ENCODE results near the gene MAP3K13.
A peak's percentile ranks its signal among the peaks of the same experiment; 100 is the strongest.
"Not testable (repeated sequence)": the region's sequence is repeated elsewhere in the genome, so short reads cannot be mapped to it uniquely, and the experiment has no call there.

MAP3K13 gene

DNA sequence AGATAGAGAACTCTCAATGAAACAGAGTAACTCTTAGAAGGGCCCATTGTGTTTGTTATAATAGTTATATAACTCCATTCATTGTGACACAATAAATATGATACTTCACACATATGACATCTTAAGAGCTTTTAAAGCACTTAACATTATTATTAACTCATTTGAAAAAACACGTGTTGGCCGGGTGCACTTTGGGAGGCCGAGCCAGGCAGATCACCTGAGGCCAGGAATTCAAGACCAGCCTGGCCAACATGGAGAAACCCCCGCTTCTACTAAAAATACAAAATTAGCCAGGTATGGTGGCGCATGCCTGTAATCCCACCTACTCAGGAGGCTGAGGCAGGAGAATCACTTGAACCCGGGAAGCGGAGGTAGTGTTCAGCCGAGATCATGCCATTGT is 88.5 kb downstream of the MAP3K13 start:
- DNase-seq (ENCODE audit: low spot score), result not testable (repeated sequence)

DNA sequence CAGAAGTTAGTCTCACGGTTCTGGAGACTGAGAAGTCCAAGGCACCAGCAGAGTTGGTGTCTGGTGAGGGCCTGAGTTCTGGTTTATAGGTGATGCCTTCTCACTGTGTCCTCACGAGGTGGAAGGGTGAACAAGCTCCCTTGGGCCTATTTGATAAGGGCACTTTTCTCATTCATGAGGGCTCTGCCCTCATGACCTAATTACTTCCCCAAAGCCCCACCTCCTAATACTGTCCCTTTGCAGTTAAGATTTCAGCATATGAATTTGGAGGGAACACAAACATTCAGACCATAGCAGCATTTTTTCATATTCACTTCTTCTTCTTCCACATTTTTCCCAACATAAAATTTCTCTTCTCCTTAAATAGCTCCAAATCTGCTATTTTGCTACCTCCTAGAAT is 94.4 kb downstream of the MAP3K13 start:
- no peak for DNase-seq (ENCODE audit: low spot score)

DNA sequence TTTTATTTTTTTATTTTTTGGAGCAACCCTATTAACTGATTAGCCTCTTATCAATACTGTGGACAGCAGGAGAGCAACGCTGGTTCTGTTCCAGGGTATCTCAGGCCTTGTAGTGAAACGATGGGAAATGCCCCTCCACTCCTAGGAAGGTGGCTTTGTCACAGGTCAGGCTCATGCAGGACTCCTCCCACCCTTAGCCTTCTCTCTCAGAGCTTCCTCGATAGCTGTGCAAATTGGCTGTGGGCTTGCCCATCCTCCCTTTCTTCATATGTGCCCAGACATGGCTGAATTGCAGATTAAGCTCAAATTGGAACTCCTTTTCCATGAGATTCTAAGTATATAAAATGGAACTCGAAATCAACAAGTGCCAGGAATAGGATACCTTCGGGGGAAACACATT is 97.4 kb downstream of the MAP3K13 start:
- no peak for DNase-seq (ENCODE audit: low spot score)

DNA sequence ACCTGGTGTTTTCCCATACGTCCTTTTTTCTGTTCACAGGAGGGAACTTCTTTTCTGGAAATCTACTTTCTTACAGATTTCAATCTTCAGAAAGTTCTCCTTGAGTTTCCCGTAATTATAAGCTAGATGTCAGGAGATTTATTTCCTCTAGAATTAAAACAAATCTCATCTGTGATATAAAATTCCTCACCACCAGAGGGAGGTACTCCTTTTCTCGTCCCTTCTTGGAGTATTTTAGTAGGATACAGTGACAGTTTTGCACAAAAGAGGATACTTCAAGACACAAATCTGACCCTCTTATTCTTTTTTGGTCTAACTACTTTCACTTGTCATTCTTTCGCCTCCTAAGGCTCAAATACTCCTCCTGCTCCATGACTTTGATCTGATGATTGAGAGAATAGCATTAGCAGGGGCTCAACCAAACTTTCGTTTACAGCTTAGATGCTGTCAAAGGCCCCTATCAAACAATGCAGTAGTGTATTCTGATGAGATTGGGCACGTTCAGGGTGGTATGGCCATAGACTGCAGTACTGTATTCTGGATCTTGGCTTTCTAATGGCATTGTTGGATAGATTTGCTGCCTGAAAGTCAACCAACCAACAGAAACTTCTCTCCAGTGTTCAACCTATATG is 97.9 kb downstream of the MAP3K13 start:
- DNase-seq (ENCODE audit: low spot score), result peak; percentile 44

DNA sequence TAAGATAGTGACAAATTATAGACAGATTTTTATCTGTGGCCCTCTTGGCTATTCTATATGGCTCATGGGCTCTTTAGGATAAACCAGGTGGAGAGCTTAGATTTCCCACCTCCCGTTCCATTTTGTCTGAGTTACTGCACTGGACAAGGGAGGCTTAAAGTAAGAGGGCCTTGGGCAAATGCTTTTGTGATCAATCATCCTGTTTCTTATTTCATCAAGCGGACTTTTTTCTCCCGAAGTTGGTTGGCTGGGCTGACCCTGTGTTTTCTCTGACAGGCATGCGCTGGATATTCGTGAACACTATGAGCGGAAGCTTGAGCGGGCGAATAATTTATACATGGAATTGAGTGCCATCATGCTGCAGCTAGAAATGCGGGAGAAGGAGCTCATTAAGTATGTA is 102.5 kb downstream of the MAP3K13 start:
- no peak for DNase-seq (ENCODE audit: low spot score)

DNA sequence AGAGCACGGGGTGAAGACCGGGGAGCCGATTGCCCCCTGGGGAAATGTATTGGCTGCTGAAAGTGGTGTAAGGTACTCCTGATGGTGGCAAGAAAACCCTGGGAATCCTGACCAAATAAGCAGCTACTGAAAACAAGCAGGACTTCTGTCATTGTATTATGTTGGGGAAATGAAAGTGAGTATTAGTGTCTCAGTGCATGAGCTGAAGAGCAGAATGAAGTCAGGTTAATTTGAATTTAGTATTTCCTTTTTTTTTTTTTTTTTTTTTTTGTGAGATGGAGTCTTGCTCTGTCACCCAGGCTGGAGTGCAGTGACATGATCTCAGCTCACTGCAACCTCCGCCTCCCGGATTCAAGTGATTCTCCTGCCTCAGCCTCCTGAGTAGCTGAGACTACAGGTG is 103.2 kb downstream of the MAP3K13 start:
- DNase-seq (ENCODE audit: low spot score), result not testable (repeated sequence)

DNA sequence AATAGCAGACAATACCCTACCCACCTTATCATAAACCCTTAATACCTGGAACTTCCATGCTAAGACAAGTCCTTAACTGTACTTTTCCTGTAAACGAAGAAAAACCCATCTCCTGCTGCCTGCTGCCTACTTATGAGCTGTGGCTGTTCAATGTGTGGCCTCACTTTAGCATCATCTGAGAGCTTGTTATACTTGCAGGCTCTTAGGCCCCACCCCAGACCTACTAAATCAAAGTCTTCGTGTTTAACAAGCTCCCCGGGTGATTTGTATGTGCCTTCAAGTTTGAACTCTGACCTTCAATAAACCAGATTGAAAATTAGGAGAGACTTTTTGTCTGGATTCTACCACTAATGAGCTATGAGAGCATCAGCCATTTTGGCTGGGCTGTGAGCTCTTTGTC is 106.6 kb downstream of the MAP3K13 start:
- DNase-seq (ENCODE audit: low spot score), result no peak

DNA sequence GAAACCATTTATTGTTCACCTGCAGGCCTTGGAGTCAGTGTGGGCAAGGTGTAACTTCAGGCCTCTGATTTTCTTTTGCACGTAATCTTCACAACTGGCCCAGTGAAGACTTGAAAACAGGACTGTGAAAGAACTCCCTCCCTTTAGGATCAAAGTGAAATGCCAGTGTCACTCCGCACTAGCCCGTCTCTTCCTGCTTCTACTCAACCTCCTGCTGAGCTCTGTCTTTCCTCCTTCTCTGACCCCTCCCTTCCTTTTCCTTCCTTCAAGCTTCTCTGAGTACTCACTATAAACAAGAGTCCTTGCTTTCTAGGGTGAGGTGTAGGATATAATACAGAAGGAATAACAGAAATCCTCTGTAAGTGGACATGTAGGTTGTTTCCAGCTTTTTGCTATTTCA is 107.4 kb downstream of the MAP3K13 start:
- DNase-seq (ENCODE audit: low spot score), result no peak

DNA sequence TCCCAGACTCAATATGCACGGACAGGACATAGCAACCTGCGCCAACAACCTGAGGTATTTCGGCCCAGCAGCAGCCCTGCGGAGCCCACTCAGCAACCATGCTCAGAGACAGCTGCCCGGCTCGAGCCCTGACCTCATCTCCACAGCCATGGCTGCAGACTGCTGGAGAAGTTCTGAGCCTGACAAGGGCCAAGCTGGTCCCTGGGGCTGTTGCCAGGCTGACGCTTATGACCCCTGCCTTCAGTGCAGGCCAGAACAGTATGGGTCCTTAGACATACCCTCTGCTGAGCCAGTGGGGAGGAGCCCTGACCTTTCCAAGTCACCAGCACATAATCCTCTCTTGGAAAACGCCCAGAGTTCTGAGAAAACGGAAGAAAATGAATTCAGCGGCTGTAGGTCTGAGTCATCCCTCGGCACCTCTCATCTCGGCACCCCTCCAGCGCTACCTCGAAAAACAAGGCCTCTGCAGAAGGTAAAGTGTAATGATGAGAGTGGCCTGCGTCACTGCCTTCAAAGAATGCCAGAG is 110.4 kb downstream of the MAP3K13 start:
- DNase-seq (ENCODE audit: low spot score), result peak; percentile 57

DNA sequence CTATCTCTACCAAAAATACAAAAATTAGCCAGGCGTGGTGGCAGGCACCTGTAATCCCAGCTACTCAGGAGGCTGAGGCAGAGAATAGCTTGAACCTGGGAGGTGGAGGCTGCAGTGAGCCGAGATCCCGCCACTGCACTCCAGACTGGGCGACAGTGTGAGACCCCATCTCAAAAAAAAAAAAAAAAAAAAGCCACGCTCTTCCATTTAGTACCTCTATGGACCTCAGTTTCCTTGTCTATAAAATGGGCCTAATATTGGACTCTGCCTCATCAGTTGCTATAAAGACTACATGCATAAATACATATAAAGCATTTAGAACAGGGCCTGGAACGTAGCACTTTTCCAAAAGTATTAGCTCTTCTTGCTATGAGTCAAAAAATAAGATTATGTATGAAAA is 112.0 kb downstream of the MAP3K13 start:
- DNase-seq (ENCODE audit: low spot score), result not testable (repeated sequence)

DNA sequence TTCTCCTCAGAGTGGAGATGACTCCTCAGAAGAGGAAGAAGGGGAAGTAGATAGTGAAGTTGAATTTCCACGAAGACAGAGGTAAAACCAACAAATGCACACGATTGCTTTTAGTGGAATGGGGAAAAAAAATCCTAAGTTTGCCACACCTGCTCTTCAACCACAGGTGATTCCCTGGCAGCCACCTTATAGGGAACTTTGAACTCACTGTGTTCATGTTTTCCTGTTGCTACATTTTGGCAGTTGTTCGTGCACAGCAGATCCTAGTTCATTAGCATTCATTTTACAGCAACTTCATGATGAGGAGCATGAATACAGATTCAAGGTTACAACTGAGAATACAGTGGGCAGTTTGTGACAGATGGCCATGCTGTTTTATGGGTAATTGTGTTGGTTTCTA is 114.4 kb downstream of the MAP3K13 start:
- no peak for DNase-seq (ENCODE audit: low spot score)

DNA sequence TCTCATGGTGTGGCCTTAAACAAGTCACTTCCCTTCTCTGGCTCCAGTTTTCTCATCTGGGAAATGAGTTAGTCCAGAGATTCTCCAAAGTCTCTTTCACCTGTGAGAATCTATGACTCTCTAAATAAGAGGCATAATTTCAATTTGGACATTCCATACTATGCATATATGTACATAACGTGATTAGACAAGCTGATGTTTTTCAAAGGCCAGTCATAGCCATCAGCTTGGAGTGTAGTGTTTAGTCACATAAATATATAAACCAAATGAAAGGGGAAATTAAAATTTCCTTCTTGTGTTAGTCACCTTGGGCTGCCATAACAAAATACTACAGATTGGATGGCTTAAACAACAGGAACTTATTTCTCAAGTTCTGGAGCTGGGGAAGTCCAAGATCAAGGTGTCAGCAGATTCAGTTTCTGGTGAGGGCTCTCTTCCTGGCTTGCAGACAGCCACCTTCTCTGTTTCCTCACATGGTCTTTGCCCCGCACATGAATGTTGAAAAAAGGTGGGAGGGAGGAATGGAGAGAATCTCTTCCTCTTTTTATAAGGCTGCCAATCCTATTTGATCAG is 116.5 kb downstream of the MAP3K13 start:
- no peak for DNase-seq (ENCODE audit: low spot score)

DNA sequence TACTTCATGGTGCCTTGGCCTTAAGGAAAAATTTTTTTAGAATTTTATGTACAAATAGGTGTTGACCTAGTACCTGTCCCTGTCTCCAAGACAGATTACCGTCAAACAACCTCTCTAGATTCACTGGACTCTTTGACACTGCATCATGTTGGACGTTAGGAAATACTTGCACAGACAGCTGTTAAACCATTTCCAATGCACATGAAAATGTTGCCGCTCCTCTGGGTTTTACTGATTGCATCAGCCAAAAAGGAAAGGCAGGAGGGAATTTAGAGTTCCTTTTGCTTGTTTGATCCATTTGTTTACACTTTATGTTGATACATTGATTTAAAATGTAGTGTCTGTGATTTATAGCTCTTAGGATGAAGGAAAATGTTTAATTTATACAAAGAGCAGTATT is 121.4 kb downstream of the MAP3K13 start:
- DNase-seq (ENCODE audit: low spot score), result no peak

DNA sequence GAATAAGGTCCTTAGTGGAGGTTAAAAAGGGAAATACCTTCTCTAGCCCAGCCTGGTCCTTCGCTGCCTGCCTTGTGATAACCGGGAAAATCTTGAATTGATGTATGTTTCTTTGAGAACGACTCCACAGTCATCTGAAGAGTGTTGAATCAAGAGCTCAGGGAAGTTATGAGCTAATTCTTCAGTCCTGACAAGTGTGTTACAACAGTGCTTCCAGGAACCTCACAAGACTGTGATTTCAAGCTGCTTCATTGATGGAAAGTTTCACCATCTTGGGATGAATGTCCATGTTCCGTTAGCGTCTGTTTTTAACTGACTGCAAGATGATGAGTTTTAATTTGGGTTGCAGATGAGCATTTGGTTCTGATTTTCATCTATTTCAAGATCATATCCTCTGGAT is 123.5 kb downstream of the MAP3K13 start:
- no peak for DNase-seq (ENCODE audit: low spot score)

DNA sequence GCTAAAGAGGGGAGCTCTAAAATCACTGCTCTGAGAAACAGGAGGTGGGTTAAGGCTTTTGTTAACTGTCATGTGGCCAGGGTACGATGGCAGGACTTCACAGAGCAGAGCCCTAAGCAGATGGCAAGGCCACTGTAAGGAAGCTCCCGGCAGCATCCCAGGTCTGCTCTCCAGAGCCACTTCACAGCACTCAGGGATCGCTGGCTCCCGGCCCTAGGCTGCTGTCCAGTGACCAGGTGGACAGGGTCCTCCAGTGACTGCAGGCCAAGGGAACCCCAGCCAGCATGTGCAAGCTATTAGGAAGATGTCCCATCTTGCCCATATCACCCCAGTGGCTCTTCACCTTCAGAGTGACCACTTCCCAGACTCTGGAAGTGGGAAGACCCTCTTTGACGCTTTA is 125.5 kb downstream of the MAP3K13 start:
- no peak for DNase-seq (ENCODE audit: low spot score)

DNA sequence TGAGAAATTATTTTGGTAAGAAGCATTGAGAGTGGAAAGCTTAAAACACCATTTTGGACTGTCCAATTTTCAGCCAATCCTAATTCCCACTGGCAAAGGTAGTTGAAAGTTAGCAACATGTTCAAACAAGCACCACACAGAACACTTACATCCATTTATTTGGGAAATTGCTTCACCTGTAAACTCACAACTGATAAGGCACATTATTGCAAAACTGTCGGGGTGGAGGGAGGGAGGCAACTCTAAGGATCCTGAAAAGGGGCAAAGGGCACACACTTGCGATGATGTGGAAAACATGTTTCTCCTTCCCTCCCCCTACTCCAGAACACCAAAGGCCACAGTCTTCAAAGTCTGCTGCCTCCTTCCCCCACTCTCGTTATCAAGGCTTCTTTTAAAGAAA is 126.5 kb downstream of the MAP3K13 start:
- no peak for DNase-seq (ENCODE audit: low spot score)

DNA sequence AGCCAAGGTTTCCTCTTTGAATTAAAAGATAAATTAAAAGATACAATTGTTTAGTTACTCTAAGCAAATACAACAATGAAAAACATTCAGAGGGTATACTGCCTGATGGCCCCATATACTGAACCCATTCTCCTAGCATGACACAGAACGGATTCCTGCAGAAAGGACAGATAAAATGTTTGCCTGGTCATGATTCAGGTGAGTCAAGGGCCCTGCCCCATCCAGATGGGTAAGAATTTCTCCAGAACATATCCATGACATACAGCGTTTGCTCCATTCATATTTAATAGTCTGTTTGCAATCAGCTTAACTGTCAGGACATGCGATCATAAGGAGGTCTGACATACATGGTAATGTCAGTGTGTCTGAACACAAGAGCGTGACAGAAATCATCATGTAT is 127.3 kb downstream of the MAP3K13 start:
- DNase-seq (ENCODE audit: low spot score), result no peak

DNA sequence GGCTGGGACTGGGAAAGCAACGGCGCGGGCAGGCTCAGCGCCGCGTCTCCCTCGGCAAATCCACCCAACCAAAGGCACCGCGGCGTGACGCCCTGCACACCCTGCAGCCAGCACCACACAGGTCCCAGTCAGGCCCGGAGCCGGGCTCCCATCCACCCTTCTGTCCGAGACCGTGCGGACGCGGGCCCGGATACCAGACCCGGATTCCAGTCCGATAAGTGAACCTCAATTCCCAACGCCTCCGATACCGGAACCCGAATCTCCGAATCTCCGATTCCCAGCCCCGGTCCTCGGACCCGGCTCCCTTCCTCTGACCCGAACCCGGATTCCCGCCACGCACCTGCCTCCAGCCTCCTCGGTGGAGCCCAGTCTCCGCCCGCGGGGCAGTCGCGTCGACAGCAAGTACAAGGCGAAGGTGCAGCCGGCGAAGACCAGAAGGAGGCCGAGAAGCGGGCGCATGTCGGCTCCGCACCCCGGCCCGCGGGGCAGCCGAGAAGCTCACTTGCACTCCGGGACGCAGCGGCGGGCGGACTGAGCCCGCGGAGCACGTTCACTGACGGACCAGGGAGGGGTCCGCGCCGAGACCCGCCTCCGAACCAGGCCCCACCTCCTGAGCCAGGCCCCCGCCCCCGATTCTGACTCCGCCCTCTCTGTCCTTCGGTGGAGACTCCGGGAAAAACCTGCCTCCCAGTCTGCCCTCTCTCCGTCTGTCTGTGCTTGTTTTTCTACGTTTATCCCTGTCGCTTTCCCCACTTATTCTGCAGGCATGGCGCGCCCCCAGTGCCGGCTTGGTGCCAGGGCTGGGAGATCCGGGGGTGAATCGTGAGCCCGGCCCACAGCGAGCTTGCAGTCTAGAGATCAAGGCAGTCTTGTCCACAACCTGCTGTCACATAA is 135.8 kb downstream of the MAP3K13 start, which contains the start of gene TMEM41A:
TSS of gene TMEM41A (minus strand) at position 533 of the 894 bp plus-strand sequence. CDS start at position 459, 74 bp downstream.
- peak; percentile 93 for DNase-seq (ENCODE audit: low spot score)

DNA sequence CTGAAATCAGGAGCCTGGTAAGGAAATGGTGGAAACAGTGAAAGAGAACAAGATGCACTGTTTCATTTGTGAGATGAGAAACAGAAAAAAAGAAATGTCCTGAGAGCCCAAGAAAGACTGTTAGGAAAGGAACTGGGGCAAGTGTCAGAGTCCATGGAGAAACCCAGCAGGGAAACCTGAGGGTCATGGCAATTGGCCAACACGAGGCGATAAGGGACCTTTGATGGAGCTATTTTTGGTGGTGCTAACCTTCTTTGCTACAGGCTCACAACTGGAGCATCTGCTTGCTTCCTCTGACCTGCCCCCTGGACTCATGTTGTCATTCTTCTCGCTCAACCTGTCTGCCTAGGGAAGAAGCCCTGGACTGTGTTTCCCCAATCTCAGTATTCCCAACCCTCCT is 140.1 kb downstream of the MAP3K13 start:
- no peak for DNase-seq (ENCODE audit: low spot score)

DNA sequence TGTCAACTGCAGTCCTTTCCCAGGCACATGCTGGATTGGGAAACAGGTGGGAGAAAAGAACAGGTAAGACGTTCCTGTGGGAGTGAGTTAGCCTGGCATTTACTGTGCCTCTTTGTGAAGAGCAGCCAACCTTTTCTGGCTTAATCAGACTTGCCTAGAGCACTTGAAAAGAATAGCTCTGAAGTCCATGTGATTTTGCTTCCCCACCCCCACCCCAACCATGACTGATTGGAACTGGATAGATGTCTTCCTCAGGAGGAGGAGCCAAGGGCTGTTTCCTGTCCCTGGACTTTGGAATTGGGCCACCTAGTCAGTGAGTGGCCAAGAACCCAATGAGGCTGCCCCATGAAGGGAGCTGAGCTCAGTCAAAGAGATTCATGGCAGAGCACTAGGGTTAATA is 140.6 kb downstream of the MAP3K13 start:
- no peak for DNase-seq (ENCODE audit: low spot score)

DNA sequence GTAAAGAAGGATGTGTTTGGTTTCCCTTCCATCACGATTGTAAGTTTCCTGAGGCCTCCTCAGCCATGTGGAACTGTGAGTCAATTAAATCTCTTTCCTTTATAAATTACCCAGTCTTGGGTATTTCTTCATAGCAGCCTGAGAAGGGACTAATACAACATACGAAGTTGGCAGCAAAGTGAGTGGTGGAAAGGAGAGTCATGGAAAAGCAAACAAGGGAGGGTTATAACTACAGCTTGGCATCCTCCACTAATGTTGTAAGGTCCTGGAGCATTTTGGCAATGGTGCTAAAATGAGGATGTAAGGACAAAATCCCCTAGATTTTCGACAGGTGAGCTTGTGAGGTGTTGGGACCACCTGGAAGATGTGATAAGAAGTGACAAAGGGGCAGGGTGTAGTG is 141.7 kb downstream of the MAP3K13 start:
- no peak for DNase-seq (ENCODE audit: low spot score)

DNA sequence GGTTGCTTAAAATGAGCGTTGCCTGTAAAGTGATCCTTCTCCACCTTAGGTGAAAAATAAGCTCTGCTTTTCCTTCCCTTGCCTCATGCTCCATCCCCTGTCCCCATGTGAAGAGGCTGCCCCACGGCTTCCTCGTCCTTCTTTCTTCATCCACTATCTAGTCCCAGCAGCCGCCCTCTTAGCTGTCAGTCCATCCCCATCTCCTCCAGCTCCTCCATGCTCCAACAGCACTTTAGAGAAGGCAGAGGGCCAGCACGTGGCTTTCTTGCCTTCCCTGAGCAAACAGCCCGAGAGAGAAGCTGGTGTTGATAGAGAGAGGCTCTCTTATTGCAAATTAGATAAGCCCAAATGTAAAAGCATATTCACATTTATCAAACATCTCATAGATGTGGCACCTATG is 144.9 kb downstream of the MAP3K13 start:
- DNase-seq (ENCODE audit: low spot score), result no peak

All from RKO (cell line).